HG03039 (cell line): ENCODE results near the gene HS6ST3.

Experiments
- ATAC-seq: cut with Tn5 transposase; IDR thresholded peaks from one replicate; pipeline ENCODE4 v1.9.1; 2021; ENCODE audit warnings: mild to moderate bottlenecking, moderate library complexity; ENCODE audit not compliant: unreplicated experiment

Gene HS6ST3

DNA sequence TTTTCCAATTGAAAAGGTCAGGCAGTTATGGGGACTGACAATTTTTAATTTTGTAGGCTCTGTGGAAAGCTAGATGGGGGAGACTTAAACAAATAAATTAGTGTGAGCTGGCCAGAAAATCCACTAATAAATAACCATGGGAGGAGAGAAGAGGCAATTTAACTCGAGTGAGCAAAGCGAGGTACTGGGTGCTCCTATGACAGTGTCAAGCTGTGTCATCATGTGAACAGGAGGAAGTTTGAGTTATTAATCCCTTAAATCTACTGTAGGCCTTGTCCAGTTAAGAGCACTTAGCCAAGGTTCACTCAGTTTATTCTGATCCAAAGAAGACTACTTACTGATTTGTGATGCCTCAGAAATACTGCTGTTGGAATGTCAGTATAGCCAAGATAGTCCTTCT is 781.6 kb downstream of the HS6ST3 start:
- no peak for ATAC-seq

DNA sequence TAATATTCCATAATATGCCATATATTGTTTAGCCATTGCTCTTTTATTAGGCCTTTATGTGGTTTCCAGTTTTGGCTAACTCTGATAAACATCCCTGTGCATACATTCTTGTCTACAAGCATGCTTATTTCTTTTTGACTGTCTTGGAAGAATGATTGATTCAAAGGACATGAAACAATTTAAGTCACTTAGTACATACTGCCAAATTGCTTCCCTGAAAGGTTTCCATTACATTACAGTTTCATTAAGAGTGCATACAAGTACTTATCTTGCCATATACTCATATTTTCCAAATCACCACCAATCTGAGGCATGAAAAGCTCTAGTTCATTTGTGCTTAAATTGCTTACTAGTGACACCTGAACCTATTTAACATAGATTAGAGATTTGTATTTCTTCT is 790.5 kb downstream of the HS6ST3 start:
- no peak for ATAC-seq
